H1 (cell line): ENCODE measurements around the gene CLEC16A. TPM values are rescaled to one million over a fixed set of nuclear protein-coding genes. Genes with fewer than 3 reads are reported as not detected.

Source experiments
- CTCF ChIA-PET: fragments of 300-600 bp; sonication (Branson Sonifier 250); formaldehyde crosslinking; loops from one replicate; lab custom pipeline; 2021; ENCODE audit not compliant: partially characterized antibody; lab: Charles Lee
- POLR2A ChIA-PET: fragments of 300-600 bp; sonication (Branson Sonifier 250); formaldehyde crosslinking; loops from one replicate; lab custom pipeline; 2021; ENCODE audit warnings: inconsistent platforms; ENCODE audit not compliant: partially characterized antibody; lab: Charles Lee
- DNase-seq, 2 experiments: peaks; one replicate each; pipeline versions ENCODE4 v3.0.0 to v3.0.0-alpha.2; 2010 to 2022; ENCODE audit warnings: low spot score in 2 of 2, low read depth in 1 of 2, mixed read lengths in 1 of 2
- FAIRE-seq: peaks from 2 replicates; lab custom pipeline; 2011; peaks lifted over from hg19 to GRCh38; lab: Jason Lieb, UNC
- H2AFZ ChIP-seq: 2 replicates; pipeline ENCODE4 v1.8.1; 2012; ENCODE audit warnings: low read length, inconsistent platforms
- H2AK5ac ChIP-seq: 2 replicates; pipeline ENCODE4 v1.6.1; 2013; ENCODE audit warnings: low read depth, low read length
- H2BK120ac ChIP-seq: replicated peaks from 2 replicates; pipeline ENCODE3; 2013; ENCODE audit warnings: low read depth, low read length, inconsistent platforms
- H2BK12ac ChIP-seq: 2 replicates; pipeline ENCODE4 v1.6.1; 2013; ENCODE audit warnings: low read depth, low read length
- H2BK15ac ChIP-seq: 2 replicates; pipeline ENCODE4 v1.6.1; 2013; ENCODE audit warnings: low read length
- H2BK20ac ChIP-seq: 2 replicates; pipeline ENCODE4 v1.6.1; 2013; ENCODE audit warnings: low read length
- H2BK5ac ChIP-seq: 2 replicates; pipeline ENCODE4 v1.6.1; 2013; ENCODE audit warnings: low read depth, low read length
- H3K14ac ChIP-seq: 2 replicates; pipeline ENCODE4 v1.6.1; 2013; ENCODE audit warnings: inconsistent platforms; ENCODE audit not compliant: insufficient read length
- H3K18ac ChIP-seq: 2 replicates; pipeline ENCODE4 v1.6.1; 2013; ENCODE audit warnings: low read length; ENCODE audit errors: extremely low read depth
- H3K23ac ChIP-seq: 2 replicates; pipeline ENCODE4 v1.6.1; 2013; ENCODE audit warnings: inconsistent platforms; ENCODE audit not compliant: insufficient read length
- H3K23me2 ChIP-seq: 2 replicates; pipeline ENCODE4 v1.6.1; 2013; ENCODE audit warnings: low read depth, low read length
- H3K27ac ChIP-seq: 2 replicates; pipeline ENCODE4 v1.6.1; 2011; ENCODE audit warnings: low read depth, low read length, inconsistent platforms
- H3K27me3 ChIP-seq, 4 experiments: replicated peaks in 1 of 4; 1 replicate in 1 of 4; 2 replicates in 3 of 4; pipeline versions ENCODE4 v1.6.1 to v1.8.1; 2011 to 2013; ENCODE audit warnings: low read length in 3 of 4, mild to moderate bottlenecking in 3 of 4, inconsistent platforms in 2 of 4, mixed read lengths in 2 of 4, moderate library complexity in 1 of 4; ENCODE audit not compliant: control insufficient read depth in 3 of 4, insufficient read depth in 3 of 4; ENCODE audit errors: extremely low read depth in 1 of 4
- H3K36me3 ChIP-seq, 4 experiments: 2 replicates each; pipeline versions ENCODE4 v1.6.1 to v1.8.1; 2011 to 2013; ENCODE audit warnings: mild to moderate bottlenecking in 4 of 4, low read length in 3 of 4, moderate library complexity in 2 of 4, control low read depth in 1 of 4, inconsistent platforms in 1 of 4; ENCODE audit not compliant: insufficient read depth in 4 of 4, control insufficient read depth in 2 of 4
- H3K4ac ChIP-seq: replicated peaks from 2 replicates; pipeline ENCODE3; 2013; ENCODE audit warnings: low read length, low read depth, mixed read lengths, inconsistent platforms; ENCODE audit not compliant: insufficient read length
- H3K4me1 ChIP-seq, 4 experiments: replicated peaks in 1 of 4; 1 replicate in 1 of 4; 2 replicates in 3 of 4; pipeline versions ENCODE4 v1.6.1 to v1.8.1; 2011 to 2013; ENCODE audit warnings: low read length in 3 of 4, inconsistent platforms in 2 of 4, mixed read lengths in 1 of 4; ENCODE audit not compliant: insufficient read depth in 4 of 4, control insufficient read depth in 3 of 4
- H3K4me2 ChIP-seq, 2 experiments: 2 replicates each; pipeline versions ENCODE4 v1.6.1 to v1.8.1; 2011 to 2013; ENCODE audit warnings: low read depth in 2 of 2, low read length in 2 of 2, control low read depth in 1 of 2, inconsistent platforms in 1 of 2, mild to moderate bottlenecking in 1 of 2; ENCODE audit not compliant: insufficient read depth in 1 of 2
- H3K4me3 ChIP-seq, 4 experiments: fragments of 200-600, 300-600 bp in 1 of 4; sonication (generic), shearing (Covaris generic), sonication (Bioruptor Twin) in 1 of 4; 2 replicates each; pipeline versions ENCODE4 v1.5.1 to v1.8.1; 2011 to 2016; ENCODE audit warnings: low read length in 4 of 4, low read depth in 3 of 4, control low read depth in 2 of 4, inconsistent platforms in 2 of 4, mild to moderate bottlenecking in 2 of 4, mixed read lengths in 1 of 4, moderate library complexity in 1 of 4; ENCODE audit not compliant: insufficient read depth in 2 of 4; ENCODE audit errors: extremely low read depth in 1 of 4
- H3K56ac ChIP-seq: replicated peaks from 2 replicates; pipeline ENCODE3; 2013; ENCODE audit warnings: low read depth, mild to moderate bottlenecking, mixed read lengths, low read length, inconsistent platforms; ENCODE audit not compliant: insufficient read length
- H3K79me1 ChIP-seq: 2 replicates; pipeline ENCODE4 v1.6.1; 2013; ENCODE audit warnings: low read depth, low read length, control low read depth
- H3K79me2 ChIP-seq, 2 experiments: 2 replicates each; pipeline versions ENCODE4 v1.6.1 to v1.8.1; 2012 to 2013; ENCODE audit warnings: low read length in 2 of 2, mild to moderate bottlenecking in 2 of 2, inconsistent platforms in 1 of 2; ENCODE audit not compliant: insufficient read depth in 2 of 2, control insufficient read depth in 1 of 2
- H3K9ac ChIP-seq, 4 experiments: replicated peaks in 1 of 4; 1 replicate in 1 of 4; 2 replicates in 3 of 4; pipeline versions ENCODE4 v1.6.1 to v1.8.1; 2011 to 2013; ENCODE audit warnings: low read depth in 3 of 4, low read length in 3 of 4, control low read depth in 2 of 4, mild to moderate bottlenecking in 2 of 4, moderate library complexity in 2 of 4, inconsistent platforms in 1 of 4; ENCODE audit errors: extremely low read depth in 1 of 4
- H3K9me3 ChIP-seq, 2 experiments: 2 replicates each; pipeline versions ENCODE4 v1.6.1 to v1.8.1; 2012 to 2013; ENCODE audit warnings: mild to moderate bottlenecking in 2 of 2, moderate library complexity in 2 of 2, control low read depth in 1 of 2, inconsistent platforms in 1 of 2, low read depth in 1 of 2, low read length in 1 of 2, mixed read lengths in 1 of 2; ENCODE audit not compliant: insufficient read depth in 2 of 2
- H4K20me1 ChIP-seq, 2 experiments: replicated peaks in 1 of 2; 2 replicates each; pipeline versions ENCODE3 to v1.8.1; 2011 to 2013; ENCODE audit warnings: inconsistent platforms in 2 of 2, low read length in 2 of 2, mild to moderate bottlenecking in 1 of 2; ENCODE audit not compliant: insufficient read depth in 2 of 2, control insufficient read depth in 1 of 2
- H4K5ac ChIP-seq: 2 replicates; pipeline ENCODE4 v1.6.1; 2013; ENCODE audit warnings: low read length, low read depth, mixed read lengths, inconsistent platforms; ENCODE audit not compliant: insufficient read length
- H4K8ac ChIP-seq: 2 replicates; pipeline ENCODE4 v1.8.0; 2013; ENCODE audit warnings: mild to moderate bottlenecking, moderate library complexity, low read length, inconsistent platforms; ENCODE audit not compliant: insufficient read depth; ENCODE audit errors: extremely low read depth
- H4K91ac ChIP-seq: replicated peaks from 2 replicates; pipeline ENCODE3; 2013; ENCODE audit warnings: low read length, mixed read lengths, inconsistent platforms; ENCODE audit not compliant: insufficient read length
- CEBPB ChIP-seq: IDR thresholded peaks from 2 replicates; pipeline ENCODE4 v1.6.1; 2012; ENCODE audit warnings: low read depth, low read length
- SIN3A ChIP-seq, 2 experiments: IDR thresholded peaks in 1 of 2; conservative IDR thresholded peaks in 1 of 2; 2 replicates each; pipeline ENCODE4 v1.6.1; 2011 to 2012; ENCODE audit warnings: low read length in 2 of 2, improper control_type of control experiment in 1 of 2, low read depth in 1 of 2, mild to moderate bottlenecking in 1 of 2
- WGBS, 2 experiments: shearing (Covaris generic) in 1 of 2; methylation state at CpG; one replicate each; pipeline versions ENCODE4 v1.1.6 to v1.1.7; 2013 to 2015; ENCODE audit warnings: low lambda C conversion rate in 2 of 2, mixed read lengths in 2 of 2, inconsistent platforms in 1 of 2, low coverage in 1 of 2, missing lambda C conversion rate in 1 of 2; ENCODE audit not compliant: insufficient replicate concordance in 2 of 2, insufficient coverage in 1 of 2, insufficient read length in 1 of 2; ENCODE audit errors: extremely low coverage in 1 of 2, missing lambda C conversion rate in 1 of 2; 5-methylcytosine and 5-hydroxymethylcytosine counted together
- polyA plus RNA-seq, 7 experiments: library from polyadenylated mRNA; depleted of rRNA in 3 of 7; stranded (reverse) in 5 of 7; unstranded in 2 of 7; fragments of >200 nt in 5 of 7; fragments of 200-250 nt in 2 of 7; gene quantifications; 1 replicate in 5 of 7; 2 replicates in 1 of 7; 4 replicates in 1 of 7; pipeline versions ENCODE4 v1.2.1 to v1.2.3, GENCODE V29; 2011 to 2013; ENCODE audit warnings: missing spikeins in 2 of 7, mixed read lengths in 2 of 7
- total RNA-seq: library from RNA; stranded (reverse); fragmentation: NEBNext Ultra II Directional; extraction: Animal tissue kit (Norgen Biotek cat#: 25700); gene quantifications from 2 replicates; pipeline ENCODE4 v1.2.1, GENCODE V29; 2021

CLEC16A gene
- total and polyA plus RNA-seq, 2 of the 8 experiments (the other 6 are each of a cell fraction or from before 2014, with no cell fraction given), result 7.6 to 19.3 TPM

DNA sequence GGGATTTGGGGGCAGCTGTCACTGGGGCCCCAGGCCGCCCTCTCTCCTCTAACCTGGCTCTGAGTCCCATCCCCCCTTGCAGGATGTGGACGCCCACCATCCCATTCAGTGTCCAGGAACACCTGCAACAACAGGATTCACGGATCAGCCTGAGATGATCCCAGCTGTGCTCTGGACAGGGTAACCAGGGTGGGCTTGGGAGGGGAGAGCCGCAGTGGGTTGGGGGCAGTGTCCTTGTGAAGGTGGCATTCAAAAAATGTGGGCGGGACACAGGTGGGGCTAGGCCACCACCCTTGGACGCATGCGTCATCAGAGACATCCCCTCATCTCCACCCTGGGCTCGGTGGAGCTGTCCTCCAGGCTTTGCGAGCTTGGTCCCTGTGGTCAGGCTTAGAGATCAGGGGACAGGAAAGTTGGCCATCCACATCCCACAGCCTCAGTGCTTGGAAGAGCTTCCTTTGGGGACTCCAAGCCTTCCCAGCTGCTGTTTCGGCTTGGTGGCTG, 21.2 kb upstream of the CLEC16A start:
- FAIRE-seq (no peak), DNase-seq (no peak)
- WGBS, 2 experiments, result 83% methylated on average over 10 of the region's 10 CpGs; no CpG with 5 or more reads in 1 of the 2 experiments
- no peak overlapping the region for H3K4me2 ChIP-seq
- no peak overlapping the region for H4K5ac ChIP-seq
- TF ChIP-seq SIN3A (conservative IDR thresholded peaks at IDR 0.05 in 1 of 2, IDR thresholded peaks at IDR 0.05 in 1 of 2; ENCODE audit: low read depth in 1 of 2, low read length in 2 of 2), result no peak
- TF ChIP-seq CEBPB, result no peak
- H4K91ac ChIP-seq, result no peak overlapping the region
- peaks cover 0 to 5% of the 10 kb centered on the region in 2 experiments for H4K20me1 ChIP-seq
- H4K8ac ChIP-seq, result peak overlapping the region; percentile 17; the same call in 1 of the 2 replicates
- H3K36me3 ChIP-seq, result peaks cover 2 to 8% (median 5%) of the 10 kb centered on the region in 4 experiments; a peak in 5 of 8 replicates
- no peak overlapping the region for H2BK5ac ChIP-seq
- H2BK15ac ChIP-seq, result no peak overlapping the region
- no peak overlapping the region for H3K18ac ChIP-seq
- H3K14ac ChIP-seq, result no peak overlapping the region
- H3K27ac ChIP-seq, result no peak overlapping the region
- H3K4me1 ChIP-seq, result peaks cover 0 to 5% (median 0%) of the 10 kb centered on the region in 4 experiments; a peak in 2 of 7 replicates
- H2AFZ ChIP-seq, result no peak overlapping the region
- H3K79me2 ChIP-seq, result no peaks in the 10 kb centered on the region
- no peak overlapping the region for H2BK20ac ChIP-seq
- H3K56ac ChIP-seq, result no peak overlapping the region
- H3K23ac ChIP-seq, result no peak overlapping the region
- no peaks in the 10 kb centered on the region for H3K9me3 ChIP-seq
- H3K79me1 ChIP-seq, result no peaks in the 10 kb centered on the region
- no peaks in the 10 kb centered on the region for H3K23me2 ChIP-seq
- H3K4me3 ChIP-seq, result no peak overlapping the region
- no peak overlapping the region for H2AK5ac ChIP-seq
- ChIA-PET POLR2A (no interaction called here), CTCF (interaction anchor here (1.1 to 8.1 kb wide), 3 partner anchors 14 to 178 kb away, joined by 3 to 82 read pairs (median 4); no protein-coding TSS in a partner anchor)
- no peak overlapping the region for H2BK120ac ChIP-seq
- H2BK12ac ChIP-seq, result no peak overlapping the region
- no peak overlapping the region for H3K4ac ChIP-seq
- no peaks in the 10 kb centered on the region for H3K27me3 ChIP-seq
- H3K9ac ChIP-seq, result no peak overlapping the region
